ENCODE data around the gene MYO10. TPM values are rescaled to one million over a fixed set of nuclear protein-coding genes. Genes with fewer than 3 reads are reported as not detected.

Gene MYO10
- polyA plus RNA-seq, 3 donors, result 38.1 to 42.3 (median 38.2) TPM

DNA sequence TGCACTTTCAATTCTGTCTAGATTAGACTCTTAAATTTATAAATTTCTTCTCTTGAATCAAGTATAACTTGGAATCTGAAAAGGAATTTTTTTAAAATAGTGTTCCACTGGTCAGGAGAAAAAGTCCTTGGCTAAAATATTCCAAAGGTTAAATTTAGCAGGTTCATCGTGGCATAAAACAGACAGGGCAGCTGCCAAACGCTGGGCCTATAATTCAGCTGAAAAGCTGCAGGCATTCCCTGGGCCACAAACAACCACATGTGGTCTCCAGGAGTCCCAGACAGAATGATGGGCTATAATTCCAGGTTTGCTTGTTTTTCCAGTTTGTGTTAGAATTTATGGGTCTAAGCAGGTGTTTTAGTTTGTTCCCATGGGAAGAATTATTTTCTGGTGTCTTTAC is 248.2 kb downstream of the MYO10 start:
- no peak for DNase-seq (ENCODE audit: low read depth in 3 of 3, low spot score in 2 of 3)

DNA sequence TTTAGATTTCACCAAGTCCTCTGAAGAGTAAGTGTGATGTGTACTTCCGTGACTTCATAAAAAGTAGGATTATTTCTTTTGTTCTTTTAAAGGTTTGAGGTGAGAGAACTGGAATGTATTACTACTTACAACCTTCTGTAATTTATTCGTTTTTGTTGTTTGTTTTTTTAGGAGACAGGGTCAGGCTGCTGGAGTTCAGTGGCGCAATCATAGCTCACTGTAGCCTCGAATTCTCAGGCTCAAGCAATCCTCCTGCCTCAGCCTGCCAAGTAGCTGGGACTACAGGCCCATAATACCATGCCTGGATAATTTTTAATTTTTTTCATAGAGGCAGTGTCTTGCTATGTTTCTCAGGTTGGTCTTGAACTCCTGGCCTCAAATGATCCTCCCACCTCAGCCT is 251.0 kb downstream of the MYO10 start:
- DNase-seq (ENCODE audit: low read depth in 3 of 3, low spot score in 2 of 3), result no peak

DNA sequence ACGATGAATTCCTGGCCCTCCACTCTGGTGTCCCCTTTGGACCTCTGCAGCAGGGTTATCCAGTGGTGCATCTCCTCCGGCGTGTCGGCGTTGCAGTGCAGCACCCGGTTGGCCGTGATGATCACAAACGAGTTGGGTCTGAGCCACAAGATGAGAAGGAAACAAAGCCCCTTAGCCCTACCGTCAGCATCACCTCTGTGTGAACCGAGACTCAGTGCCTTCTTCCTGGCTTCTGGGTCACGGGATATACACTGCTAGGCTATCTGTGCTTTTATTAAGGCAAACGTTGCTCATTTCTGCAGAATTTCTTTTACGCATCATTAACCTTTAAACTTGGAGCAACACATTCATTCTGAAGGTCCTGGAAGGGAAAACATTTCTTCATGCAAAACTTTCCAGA is 254.2 kb downstream of the MYO10 start:
- DNase-seq (ENCODE audit: low read depth in 3 of 3, low spot score in 2 of 3), result no peak

DNA sequence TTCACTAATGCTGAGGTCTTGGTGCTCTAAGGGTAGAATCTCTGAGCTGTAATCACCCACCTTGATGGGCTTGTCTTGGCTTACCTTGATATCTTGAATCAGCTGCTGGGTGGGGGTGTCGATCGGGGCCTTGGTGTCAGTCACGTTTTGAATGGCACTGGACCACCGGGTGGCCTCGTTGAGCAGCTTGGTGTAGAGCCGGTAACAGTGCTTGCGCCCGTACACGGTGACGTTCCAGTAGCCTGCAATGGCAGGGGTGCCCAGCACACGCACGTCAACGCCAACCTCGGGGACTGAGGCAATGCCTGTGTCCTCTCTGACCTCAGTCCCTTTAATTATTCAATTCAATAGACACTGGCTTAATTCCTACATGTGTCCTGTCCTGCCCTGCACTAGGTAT is 256.2 kb downstream of the MYO10 start:
- DNase-seq (ENCODE audit: low read depth in 3 of 3, low spot score in 2 of 3), result no peak

DNA sequence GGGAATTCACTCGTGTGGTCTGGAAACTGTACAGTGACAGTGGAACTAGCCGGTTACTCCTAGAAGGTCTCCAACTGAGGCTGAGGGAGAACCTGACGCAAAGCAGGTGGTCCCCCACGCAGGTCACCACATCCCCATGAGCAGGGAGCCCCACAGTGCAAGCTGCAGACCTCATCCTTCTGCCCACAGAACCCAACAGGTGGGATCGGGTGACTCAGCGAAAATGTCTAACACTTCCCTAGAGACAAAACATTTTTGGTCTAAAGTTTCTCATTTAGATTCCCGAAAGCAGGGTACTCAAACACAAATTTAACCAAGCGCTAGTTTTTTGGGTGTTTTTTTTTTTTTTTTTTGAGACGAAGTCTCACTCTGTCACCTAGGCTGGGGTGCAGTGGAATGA is 256.9 kb downstream of the MYO10 start:
- no peak for DNase-seq (ENCODE audit: low read depth in 3 of 3, low spot score in 2 of 3)

DNA sequence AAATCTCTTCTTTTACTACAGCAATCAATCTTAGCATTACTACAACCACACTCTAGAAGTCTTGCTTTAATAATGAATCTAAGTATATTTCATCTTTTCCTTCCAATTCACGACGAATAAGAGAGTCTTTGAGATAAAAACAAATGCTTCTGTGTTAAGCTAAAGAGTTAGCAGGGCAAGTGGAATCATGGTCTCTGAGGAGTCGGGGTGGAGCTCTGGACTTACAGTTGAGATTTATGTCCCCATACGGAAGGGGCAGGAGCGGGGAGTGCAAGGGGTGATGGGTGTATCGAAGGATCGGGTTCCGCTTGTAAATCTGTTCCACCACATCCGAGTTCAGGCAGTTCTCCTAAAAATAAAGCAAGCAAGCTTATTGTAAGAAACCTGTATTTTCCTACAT is 260.3 kb downstream of the MYO10 start:
- DNase-seq (ENCODE audit: low read depth in 3 of 3, low spot score in 2 of 3), result no peak

DNA sequence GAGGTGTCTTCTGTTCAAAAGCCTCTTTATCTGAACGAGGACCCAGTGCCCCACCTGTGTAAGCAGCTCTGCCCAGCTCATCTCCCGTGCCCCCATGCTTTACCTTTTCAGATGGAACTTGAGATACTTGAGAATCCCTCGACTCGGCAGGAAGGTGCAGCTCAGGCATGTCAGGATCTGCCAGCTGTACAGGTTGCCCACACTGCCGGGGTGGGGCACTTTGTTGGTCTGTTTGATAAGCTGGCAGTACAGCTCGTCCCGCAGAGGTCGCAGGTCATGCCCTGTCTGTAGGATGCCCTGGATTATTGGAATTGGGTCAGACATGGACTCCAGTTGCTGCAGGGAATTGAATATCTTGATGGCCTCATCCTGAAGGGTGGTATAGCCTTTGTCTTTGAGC is 261.3 kb downstream of the MYO10 start:
- DNase-seq (ENCODE audit: low read depth in 3 of 3, low spot score in 2 of 3), result no peak

DNA sequence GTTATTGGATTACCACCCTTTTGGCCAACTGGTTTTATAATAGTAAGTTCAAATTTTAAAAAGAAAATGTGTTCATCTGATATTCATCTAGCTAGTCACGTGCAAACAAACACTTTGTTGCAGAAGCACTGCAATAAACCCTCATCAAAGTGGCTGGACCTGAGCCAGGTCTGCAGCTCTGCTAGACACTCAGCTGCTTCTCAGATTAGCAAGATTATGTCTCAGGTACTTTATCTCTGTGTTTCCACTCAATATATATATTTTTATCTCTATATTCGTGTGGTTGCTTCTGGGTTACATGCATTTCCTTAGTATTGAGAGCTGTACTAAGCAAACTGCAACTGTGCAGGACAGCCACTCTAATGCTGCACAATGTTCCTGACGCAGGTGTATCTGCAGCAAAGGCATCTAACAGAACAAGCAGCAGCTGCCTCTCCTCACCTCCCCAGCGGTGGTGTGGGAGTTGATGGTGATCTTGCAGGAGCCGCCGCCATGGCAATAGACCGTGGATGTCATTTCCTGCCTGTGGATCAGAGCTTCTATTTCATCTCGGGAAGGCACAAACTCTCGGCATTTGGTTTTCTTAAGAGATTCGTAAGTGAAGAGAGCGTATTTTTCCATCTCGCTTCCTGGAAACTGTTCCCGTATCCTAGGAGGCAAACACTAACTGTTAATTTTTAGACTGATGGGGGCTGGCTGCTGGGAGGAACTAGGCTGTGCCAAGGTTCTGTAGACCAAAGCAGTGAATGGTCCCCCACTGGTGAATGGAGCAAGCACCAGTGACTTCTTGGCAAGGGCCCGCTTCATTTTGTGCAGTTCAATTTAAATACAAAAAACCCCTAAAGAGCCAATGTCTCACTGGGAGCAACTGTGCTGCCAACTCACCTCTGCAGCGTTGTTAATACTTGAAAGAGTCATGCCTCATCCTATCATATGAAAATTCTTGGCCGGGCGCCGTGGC is 262.6 kb downstream of the MYO10 start:
- no peak for DNase-seq (ENCODE audit: low read depth in 3 of 3, low spot score in 2 of 3)

DNA sequence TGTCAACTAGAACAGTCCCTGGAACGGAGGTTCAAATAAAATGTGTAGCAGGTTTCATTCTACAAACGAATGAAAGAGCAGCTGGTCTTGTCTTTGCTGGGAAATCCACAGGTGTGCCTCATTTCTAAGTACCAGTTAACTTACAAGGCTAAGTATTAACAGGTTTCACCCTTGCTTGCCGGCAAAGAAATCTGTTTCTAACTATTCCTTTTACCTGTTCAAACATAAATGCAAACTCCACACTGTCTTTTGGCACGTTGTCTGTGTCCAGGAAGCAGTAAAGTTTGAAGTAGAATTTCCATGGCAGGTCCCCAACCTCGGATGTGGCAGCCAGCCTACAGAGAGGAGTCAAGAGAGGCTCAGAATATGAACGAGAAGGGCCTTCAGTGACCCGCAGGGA is 264.9 kb downstream of the MYO10 start:
- DNase-seq (ENCODE audit: low read depth in 3 of 3, low spot score in 2 of 3), result no peak

DNA sequence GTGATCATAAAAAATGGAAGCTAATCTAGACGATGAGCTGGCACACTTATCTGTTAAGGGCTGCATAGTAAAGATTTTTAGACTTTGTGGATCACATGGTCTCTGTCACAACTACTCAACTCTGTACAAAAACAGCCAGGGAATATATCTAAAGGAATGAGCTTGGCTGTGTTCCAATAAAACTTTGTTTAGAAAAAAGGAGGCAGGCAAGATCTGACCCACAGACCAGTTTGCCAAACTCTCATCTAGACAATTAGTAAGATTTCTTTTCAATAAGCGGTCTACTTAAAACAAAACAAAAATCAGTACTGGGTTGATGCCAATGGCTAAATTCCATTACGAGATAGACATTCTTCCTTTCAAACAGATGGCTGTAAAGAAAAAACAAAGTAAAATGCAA is 266.3 kb downstream of the MYO10 start:
- DNase-seq (ENCODE audit: low read depth in 3 of 3, low spot score in 2 of 3), result no peak

DNA sequence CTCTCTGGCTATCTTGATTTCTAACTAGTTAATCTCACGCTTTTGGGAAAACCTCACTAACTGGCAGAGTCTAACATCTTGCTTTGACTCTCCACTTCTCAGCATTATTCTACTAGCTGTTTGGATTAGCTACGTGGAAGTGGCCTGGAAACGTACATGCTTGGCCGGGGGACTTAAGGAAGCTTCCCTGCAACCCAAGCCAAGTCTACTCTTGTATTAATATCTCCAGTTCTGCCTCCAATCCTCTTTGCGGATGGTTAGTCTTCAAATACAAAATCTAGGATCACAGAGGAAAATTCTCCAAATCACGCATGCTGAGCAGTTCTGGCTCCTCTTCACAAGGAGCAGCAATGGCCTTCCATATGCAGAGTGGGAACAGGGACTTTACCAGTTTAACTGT is 267.5 kb downstream of the MYO10 start:
- no peak for DNase-seq (ENCODE audit: low read depth in 3 of 3, low spot score in 2 of 3)

DNA sequence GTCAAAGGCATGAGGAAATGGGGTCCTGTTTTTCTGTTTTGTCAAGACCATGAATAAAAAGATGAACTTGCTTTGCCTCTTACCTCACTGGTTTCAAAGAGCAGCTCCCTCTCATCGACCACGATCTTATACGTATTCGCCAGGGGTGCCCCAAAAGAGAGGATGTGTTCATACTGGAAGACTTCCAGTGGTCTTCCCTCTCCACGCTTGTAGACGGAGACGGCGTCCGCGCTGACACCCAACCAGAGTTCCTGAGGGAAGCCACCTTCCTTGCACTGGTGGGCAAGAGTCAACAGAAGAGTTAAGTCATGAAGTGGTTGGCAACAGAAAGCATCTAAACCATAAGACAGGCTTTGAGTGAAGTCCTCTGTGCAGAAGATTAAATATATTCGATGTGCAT is 267.9 kb downstream of the MYO10 start:
- DNase-seq (ENCODE audit: low read depth in 3 of 3, low spot score in 2 of 3), result no peak

DNA sequence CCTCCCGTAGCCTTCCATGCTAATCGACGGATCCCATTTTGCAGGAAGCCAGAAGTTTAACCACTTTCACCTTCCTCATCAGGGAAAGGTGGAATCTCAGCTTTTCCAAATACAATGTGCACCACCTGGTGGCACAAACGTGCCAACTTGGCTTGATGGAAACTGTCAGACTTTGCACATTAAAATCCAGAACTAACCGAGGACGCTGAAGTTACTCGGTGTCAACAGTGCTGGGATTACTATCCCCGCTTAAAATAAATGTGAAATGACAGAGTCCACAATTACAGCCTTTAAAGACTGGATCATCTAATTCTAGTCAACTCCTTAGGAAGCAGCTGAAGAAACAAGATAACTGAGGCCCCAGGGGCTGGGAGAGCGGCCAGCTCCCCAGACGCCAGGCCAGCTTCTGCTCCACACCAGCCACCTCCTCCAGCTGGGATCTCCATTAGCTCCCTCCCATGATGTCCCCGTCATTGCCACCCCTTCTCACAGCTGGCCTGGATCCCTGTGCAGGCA is 269.1 kb downstream of the MYO10 start:
- DNase-seq (ENCODE audit: low read depth in 3 of 3, low spot score in 2 of 3), result no peak

DNA sequence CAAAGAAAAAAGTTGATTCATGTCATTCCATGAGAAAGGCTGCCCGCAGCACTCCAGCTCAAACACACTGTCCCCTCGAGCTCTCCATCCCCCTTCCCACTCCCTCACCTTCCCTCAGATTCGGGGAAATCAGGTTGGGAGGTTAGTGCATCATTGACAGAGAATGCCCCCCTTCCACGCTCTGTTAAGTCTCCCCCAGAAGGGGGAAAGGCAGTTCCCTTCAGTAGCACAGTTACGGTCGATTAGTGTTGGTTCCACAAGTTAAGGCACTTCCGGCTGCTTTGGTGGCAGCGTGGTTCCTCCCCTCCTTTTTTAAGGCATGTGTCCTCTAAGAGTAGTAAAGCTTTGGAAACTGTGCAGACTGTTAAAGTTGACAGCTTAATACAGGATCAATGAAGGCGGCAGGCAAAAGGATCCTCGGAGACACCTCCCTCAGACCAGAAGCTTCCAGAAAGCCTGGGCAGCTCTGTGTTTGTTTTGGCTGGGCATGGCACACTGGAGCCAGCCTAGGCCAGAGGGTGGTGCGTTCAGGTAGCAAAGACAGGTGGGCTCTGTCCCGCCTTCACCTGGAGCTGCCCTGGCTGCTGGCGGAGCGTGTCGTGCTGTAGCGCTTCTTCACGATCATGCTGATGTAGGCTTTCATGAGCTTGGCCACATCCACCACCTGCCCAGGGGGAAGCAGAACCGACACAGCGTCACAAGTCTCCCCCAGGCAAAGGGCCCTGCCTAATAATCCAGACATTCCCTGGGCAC is 269.8 kb downstream of the MYO10 start:
- no peak for DNase-seq (ENCODE audit: low read depth in 3 of 3, low spot score in 2 of 3)

DNA sequence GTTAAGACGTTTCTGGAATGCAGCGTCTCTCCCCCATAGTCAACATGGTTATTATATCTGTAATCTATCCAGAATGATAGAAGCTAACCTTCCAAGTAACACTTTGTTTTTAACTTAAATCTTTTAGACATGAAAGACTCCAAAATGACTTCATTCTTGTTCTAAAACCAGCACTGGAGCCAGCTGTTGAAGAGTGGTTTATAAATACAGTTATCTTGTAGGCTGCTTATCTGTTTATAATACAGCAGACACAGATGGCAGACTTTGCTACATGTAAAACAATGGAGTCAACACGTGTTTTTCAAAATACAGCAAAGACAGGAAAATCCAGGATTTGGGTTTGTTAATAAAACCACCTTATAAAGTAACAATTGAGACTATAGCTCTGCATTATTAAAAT is 270.5 kb downstream of the MYO10 start:
- DNase-seq (ENCODE audit: low read depth in 3 of 3, low spot score in 2 of 3), result no peak

DNA sequence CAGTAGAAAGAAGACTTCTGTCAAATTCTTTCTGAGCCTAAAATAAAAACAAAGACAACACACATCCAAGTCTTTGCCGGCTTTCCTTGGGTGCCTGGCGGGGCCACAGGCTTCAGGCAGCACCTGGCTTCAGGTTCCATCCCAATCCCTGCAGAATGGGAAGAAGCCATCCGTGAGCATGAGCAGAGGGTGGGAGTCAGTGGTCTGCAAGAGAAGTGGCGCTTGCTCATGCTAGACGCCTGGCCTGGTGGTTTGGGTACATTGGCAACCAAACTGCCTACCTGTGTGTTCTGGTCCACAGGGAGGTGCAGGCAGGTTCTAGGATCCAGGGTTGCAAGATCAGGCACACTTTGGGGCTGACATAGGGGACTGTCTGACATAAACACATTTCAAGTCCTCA is 271.7 kb downstream of the MYO10 start:
- DNase-seq (ENCODE audit: low read depth in 3 of 3, low spot score in 2 of 3), result no peak

DNA sequence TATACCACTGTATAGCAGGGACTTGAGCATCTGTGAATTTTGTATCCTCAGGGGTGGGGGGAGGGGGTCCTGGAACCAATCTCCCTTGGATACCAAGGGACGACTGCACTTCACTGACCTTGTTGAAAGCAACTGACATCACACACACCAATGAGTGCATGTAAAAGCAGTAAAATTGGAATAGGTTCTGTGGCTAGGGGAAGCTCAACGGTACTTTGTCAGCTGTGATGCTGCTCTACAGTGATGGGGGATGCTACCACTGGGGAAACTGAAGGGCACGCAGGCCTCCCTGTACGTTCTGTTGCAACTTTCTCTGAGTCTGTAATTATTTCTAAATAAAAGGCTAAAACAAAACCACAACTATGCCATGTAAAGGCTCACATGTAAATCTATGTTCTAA is 272.2 kb downstream of the MYO10 start:
- DNase-seq (ENCODE audit: low read depth in 3 of 3, low spot score in 2 of 3), result no peak

DNA sequence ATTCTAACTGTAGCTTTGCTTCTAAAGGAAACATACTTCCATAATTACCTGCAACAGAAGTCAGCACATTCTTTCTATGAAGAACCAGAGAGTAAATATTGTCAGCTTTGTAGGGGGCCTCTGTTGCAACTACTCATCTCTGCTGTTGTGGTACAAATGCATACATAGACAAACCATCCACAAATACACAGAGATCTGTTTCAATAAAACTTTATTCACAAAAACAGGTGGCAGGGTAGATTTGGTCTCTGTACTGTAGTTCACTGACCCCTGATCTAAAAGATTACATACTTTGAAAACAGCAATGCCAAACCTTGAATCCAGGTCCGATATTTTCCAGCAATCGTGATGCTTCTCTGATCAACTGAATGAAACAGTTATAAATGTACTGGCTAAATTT is 274.4 kb downstream of the MYO10 start:
- no peak for DNase-seq (ENCODE audit: low read depth in 3 of 3, low spot score in 2 of 3)

DNA sequence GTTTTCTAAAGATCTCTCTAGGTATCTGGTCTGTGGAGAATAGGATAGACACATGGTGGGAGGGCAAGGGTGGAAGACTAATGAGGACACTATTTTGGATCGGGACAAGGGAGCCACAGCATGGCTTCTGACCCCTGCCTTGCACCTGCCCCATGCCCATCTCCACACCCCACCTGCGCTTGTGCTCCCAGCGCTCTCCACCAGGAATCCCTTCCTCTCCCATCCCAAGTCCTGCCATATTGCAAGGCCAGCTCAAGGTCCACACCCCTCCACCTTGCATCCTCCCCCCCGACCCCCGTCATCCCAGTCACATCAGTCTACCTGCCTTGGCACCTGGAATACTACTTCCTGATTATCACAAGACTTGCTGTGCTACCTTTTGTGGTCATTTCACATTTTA is 275.1 kb downstream of the MYO10 start:
- no peak for DNase-seq (ENCODE audit: low read depth in 3 of 3, low spot score in 2 of 3)

DNA sequence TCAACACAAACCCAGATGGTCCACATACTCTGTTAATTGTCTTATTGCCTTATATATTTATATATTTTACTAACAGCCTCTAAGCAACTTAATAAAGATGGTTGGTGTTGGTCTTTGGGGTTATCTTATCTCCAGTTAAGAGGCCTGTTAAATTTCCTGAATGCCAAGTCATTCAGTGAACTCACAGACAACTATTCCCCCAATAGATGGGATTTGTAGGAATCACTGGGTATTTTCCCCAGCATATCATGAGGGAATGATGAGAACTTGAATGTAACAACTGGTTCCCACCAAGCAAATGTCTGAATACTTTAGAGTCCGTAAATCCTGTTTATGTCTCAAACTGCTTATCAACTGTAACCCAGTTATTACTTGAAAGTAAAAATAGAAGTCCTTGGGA is 276.6 kb downstream of the MYO10 start:
- no peak for DNase-seq (ENCODE audit: low read depth in 3 of 3, low spot score in 2 of 3)

DNA sequence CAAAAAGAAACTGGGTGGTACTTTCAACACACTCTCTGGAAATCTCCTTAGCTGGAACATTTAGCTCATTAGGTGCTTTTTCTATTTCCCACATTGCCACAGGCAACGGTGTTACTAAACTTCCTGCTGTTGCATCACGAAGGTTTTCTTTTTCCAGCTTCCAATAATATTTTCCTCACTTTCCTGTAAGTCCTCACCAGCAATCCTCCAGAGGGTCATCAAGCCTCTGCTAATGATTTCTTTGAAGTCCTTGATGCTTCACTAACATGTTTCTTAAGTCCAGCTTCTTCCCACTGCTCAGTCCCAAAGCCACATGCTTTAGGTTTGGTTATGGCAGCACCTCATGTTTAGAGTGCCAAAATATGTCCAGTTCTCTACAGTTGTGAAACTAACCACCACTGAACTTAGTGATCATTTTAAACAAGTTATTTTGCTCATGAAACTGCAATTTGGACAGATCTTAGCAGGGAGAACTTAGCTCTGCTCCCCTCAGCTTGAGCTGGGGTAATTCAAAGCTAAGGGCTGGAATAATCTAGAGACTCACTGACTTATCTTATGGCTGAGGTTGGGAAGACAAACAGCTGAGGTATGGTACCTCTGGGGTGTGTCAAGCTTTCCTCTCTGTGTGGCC is 279.4 kb downstream of the MYO10 start:
- DNase-seq (ENCODE audit: low read depth in 3 of 3, low spot score in 2 of 3), result no peak

All from right renal cortex interstitium (tissue), 3 donors.